Activated CD4-positive, alpha-beta T cell treated with anti-CD3 and anti-CD28 coated beads, Interleukin-2, amount 50 U/mL, for 48 hours (primary cell): ENCODE results near the gene ADAMTS17.
"Not testable (repeated sequence)": the region's sequence is repeated elsewhere in the genome, so short reads cannot be mapped to it uniquely, and the experiment has no call there.

ENCODE experiments used
- DNase-seq, 2 experiments: peaks; one replicate each; pipeline ENCODE4 v3.0.0-alpha.2; 2020

The ADAMTS17 gene

GRCh38 chr15:100099976-100100375, 241.8 kb downstream of the ADAMTS17 start:
- no peak for DNase-seq

GRCh38 chr15:100098705-100099104, 243.1 kb downstream of the ADAMTS17 start:
- no peak for DNase-seq

GRCh38 chr15:100097342-100098127, 244.2 kb downstream of the ADAMTS17 start:
- DNase-seq = no peak

GRCh38 chr15:100096700-100097099, 245.1 kb downstream of the ADAMTS17 start:
- no peak for DNase-seq

GRCh38 chr15:100096248-100096600, 245.6 kb downstream of the ADAMTS17 start:
- DNase-seq = no peak

GRCh38 chr15:100095541-100096247, 246.1 kb downstream of the ADAMTS17 start:
- DNase-seq = no peak

- no peak for DNase-seq
Observed at GRCh38 chr15:100094127-100094510, 247.7 kb downstream of the ADAMTS17 start.

GRCh38 chr15:100093211-100094126, 248.3 kb downstream of the ADAMTS17 start:
- DNase-seq = no peak

GRCh38 chr15:100092034-100092433, 249.7 kb downstream of the ADAMTS17 start:
- DNase-seq = no peak

GRCh38 chr15:100090411-100090810, 251.4 kb downstream of the ADAMTS17 start:
- no peak for DNase-seq

- not testable (repeated sequence) for DNase-seq
Observed at GRCh38 chr15:100084042-100084821, 257.5 kb downstream of the ADAMTS17 start.

GRCh38 chr15:100083572-100083971, 258.2 kb downstream of the ADAMTS17 start:
- DNase-seq = no peak

GRCh38 chr15:100082761-100083402, 258.9 kb downstream of the ADAMTS17 start:
- DNase-seq = no peak

- no peak for DNase-seq
Observed at GRCh38 chr15:100081454-100081853, 260.3 kb downstream of the ADAMTS17 start.

GRCh38 chr15:100078511-100079220, 263.1 kb downstream of the ADAMTS17 start:
- no peak for DNase-seq

GRCh38 chr15:100075229-100075628, 266.5 kb downstream of the ADAMTS17 start:
- DNase-seq = no peak

GRCh38 chr15:100073982-100074381, 267.8 kb downstream of the ADAMTS17 start:
- no peak for DNase-seq

GRCh38 chr15:100066521-100067280, 275.1 kb downstream of the ADAMTS17 start:
- DNase-seq = not testable (repeated sequence)

- no peak for DNase-seq
Observed at GRCh38 chr15:100061944-100062343, 279.8 kb downstream of the ADAMTS17 start.

GRCh38 chr15:100060276-100060926, 281.4 kb downstream of the ADAMTS17 start:
- DNase-seq = no peak
